ENCODE results near the gene POLDIP3. TPM values are rescaled to one million over a fixed set of nuclear protein-coding genes. Genes with fewer than 3 reads are reported as not detected.

POLDIP3 gene, protein sequence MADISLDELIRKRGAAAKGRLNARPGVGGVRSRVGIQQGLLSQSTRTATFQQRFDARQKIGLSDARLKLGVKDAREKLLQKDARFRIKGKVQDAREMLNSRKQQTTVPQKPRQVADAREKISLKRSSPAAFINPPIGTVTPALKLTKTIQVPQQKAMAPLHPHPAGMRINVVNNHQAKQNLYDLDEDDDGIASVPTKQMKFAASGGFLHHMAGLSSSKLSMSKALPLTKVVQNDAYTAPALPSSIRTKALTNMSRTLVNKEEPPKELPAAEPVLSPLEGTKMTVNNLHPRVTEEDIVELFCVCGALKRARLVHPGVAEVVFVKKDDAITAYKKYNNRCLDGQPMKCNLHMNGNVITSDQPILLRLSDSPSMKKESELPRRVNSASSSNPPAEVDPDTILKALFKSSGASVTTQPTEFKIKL
- polyA plus RNA-seq (2012; ENCODE audit: low read depth, missing spikeins): 40.1 TPM

- FAIRE-seq (no peak), DNase-seq (ENCODE audit: insufficient read length, low spot score) (peak; percentile 89)
- TF ChIP-seq POLR2AphosphoS5 (IDR thresholded peaks at IDR 0.05; ENCODE audit: low read depth, low read length): peak; percentile 69; the same call in 1 of the 2 replicates
- peak; percentile 15; the same call in 1 of the 2 replicates for TF ChIP-seq SPI1 (IDR thresholded peaks at IDR 0.05; ENCODE audit: low read depth, low read length)
- TF ChIP-seq PAX5 (IDR thresholded peaks at IDR 0.05; ENCODE audit: insufficient read depth, low read length, severe bottlenecking): no peak
- TF ChIP-seq POU2F2 (IDR thresholded peaks at IDR 0.05; ENCODE audit: low read depth, low read length): no peak; the same call in 1 of the 2 replicates
- TF ChIP-seq POLR2A (IDR thresholded peaks at IDR 0.05; ENCODE audit: low read depth, low read length): peak; percentile 60; the same call in 1 of the 2 replicates
- peak; percentile 53 for TF ChIP-seq TAF1 (IDR thresholded peaks at IDR 0.05; ENCODE audit: low read depth, low read length)
Measured at GRCh38 chr22:42614312-42615091, at the start of gene POLDIP3. POLDIP3 (minus strand) TSS chr22:42614883; CDS start chr22:42614857, 26 bp downstream.

- FAIRE-seq (peak; percentile 75), DNase-seq (ENCODE audit: insufficient read length, low spot score) (peak; percentile 70)
- TF ChIP-seq PAX5 (IDR thresholded peaks at IDR 0.05; ENCODE audit: insufficient read depth, low read length, severe bottlenecking) (no peak), POU2F2 (IDR thresholded peaks at IDR 0.05; ENCODE audit: low read depth, low read length) (peak; percentile 11; the same call in 1 of the 2 replicates), TAF1 (IDR thresholded peaks at IDR 0.05; ENCODE audit: low read depth, low read length) (no peak), SPI1 (IDR thresholded peaks at IDR 0.05; ENCODE audit: low read depth, low read length) (no peak), POLR2A (IDR thresholded peaks at IDR 0.05; ENCODE audit: low read depth, low read length) (peak; percentile 33; the same call in 1 of the 2 replicates), POLR2AphosphoS5 (IDR thresholded peaks at IDR 0.05; ENCODE audit: low read depth, low read length) (0 out of 2 replicates have a peak, but pooled peaks have one; percentile 35)
Measured at GRCh38 chr22:42661985-42662831, 47.5 kb upstream of the POLDIP3 start.

DNA sequence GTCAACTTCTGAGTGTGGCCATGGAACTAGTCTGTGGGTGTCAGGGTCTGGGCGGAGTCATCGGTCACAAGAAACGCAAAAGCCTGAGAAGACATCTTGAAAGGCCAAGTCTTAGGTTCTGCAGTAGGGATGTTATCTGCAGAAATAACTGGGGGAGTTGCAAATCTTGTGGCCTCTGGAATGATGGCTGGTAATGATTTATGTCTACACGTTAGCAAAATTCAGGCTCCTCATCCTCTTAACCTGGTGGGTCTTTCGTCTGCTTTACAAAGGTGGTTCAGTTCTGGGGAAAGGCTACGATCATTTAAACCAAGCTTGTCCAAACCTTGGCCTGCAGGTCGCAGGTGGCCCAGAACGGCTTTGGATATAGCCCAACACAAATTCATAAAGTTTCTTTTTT lies 41.9 kb upstream of the POLDIP3 start:
- TF ChIP-seq SPI1 (IDR thresholded peaks at IDR 0.05; ENCODE audit: low read depth, low read length) (no peak), POU2F2 (IDR thresholded peaks at IDR 0.05; ENCODE audit: low read depth, low read length) (no peak), TAF1 (IDR thresholded peaks at IDR 0.05; ENCODE audit: low read depth, low read length) (no peak), PAX5 (IDR thresholded peaks at IDR 0.05; ENCODE audit: insufficient read depth, low read length, severe bottlenecking) (no peak), POLR2AphosphoS5 (IDR thresholded peaks at IDR 0.05; ENCODE audit: low read depth, low read length) (no peak), POLR2A (IDR thresholded peaks at IDR 0.05; ENCODE audit: low read depth, low read length) (no peak)
- no peak for FAIRE-seq

DNA sequence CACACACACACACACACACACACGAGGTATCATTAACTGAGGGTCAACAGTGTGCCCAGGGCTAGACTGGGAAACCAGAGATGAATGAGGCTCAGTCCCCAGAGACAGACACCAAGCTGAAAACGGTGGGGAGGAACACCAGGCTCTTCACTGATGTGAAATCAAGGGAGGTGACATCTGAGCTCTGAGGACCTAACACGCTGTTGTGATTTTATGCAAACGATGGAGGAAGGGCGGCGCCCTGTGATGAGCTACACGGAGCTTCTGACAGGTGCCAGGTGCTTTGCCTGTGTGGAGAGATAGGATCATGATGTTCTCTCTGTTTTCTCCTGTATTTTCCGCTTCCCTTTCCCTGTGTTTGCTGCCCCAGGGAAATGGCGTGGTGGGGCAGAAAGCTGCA lies 41.0 kb upstream of the POLDIP3 start:
- FAIRE-seq (peak; percentile 96), DNase-seq (ENCODE audit: insufficient read length, low spot score) (no peak)
- TF ChIP-seq POU2F2 (IDR thresholded peaks at IDR 0.05; ENCODE audit: low read depth, low read length): peak; percentile 99
- TF ChIP-seq SPI1 (IDR thresholded peaks at IDR 0.05; ENCODE audit: low read depth, low read length): no peak

More for the DNA sequence above, 41.9 kb upstream of the POLDIP3 start:
- no peak for DNase-seq (ENCODE audit: insufficient read length, low spot score)

GRCh38 chr22:42654436-42655073 lies 39.9 kb upstream of the POLDIP3 start:
- TF ChIP-seq POLR2A (IDR thresholded peaks at IDR 0.05; ENCODE audit: low read depth, low read length) (no peak), SPI1 (IDR thresholded peaks at IDR 0.05; ENCODE audit: low read depth, low read length) (no peak), TAF1 (IDR thresholded peaks at IDR 0.05; ENCODE audit: low read depth, low read length) (no peak), PAX5 (IDR thresholded peaks at IDR 0.05; ENCODE audit: insufficient read depth, low read length, severe bottlenecking) (no peak), POU2F2 (IDR thresholded peaks at IDR 0.05; ENCODE audit: low read depth, low read length) (no peak), POLR2AphosphoS5 (IDR thresholded peaks at IDR 0.05; ENCODE audit: low read depth, low read length) (no peak)
- FAIRE-seq (no peak), DNase-seq (ENCODE audit: insufficient read length, low spot score) (no peak)

GRCh38 chr22:42653999-42654398 lies 39.3 kb upstream of the POLDIP3 start:
- no peak for DNase-seq (ENCODE audit: insufficient read length, low spot score)
- TF ChIP-seq POLR2A (IDR thresholded peaks at IDR 0.05; ENCODE audit: low read depth, low read length) (no peak), PAX5 (IDR thresholded peaks at IDR 0.05; ENCODE audit: insufficient read depth, low read length, severe bottlenecking) (no peak), POLR2AphosphoS5 (IDR thresholded peaks at IDR 0.05; ENCODE audit: low read depth, low read length) (no peak), TAF1 (IDR thresholded peaks at IDR 0.05; ENCODE audit: low read depth, low read length) (no peak), SPI1 (IDR thresholded peaks at IDR 0.05; ENCODE audit: low read depth, low read length) (no peak), POU2F2 (IDR thresholded peaks at IDR 0.05; ENCODE audit: low read depth, low read length) (no peak)
- no peak for FAIRE-seq

DNA sequence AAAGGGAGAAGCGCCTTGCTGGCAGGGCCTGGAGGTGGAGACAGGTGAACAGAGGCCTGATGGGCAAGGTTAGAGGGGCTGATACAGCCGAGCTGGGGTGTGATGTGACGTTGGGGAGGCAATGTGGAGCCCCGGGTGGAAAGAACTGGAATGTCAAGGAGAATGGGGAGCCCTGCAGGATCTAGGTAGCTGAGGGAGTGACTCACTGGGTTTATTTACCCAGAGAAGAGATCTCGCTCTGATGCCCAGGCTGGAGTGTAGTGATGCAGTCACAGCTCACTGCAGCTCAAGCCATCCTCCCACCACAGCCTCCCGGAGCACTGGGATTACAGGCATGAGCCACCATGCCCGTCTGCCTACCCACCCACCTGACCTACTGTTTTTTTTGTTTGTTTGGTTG lies 36.5 kb upstream of the POLDIP3 start:
- TF ChIP-seq PAX5 (IDR thresholded peaks at IDR 0.05; ENCODE audit: insufficient read depth, low read length, severe bottlenecking): no peak
- no peak for TF ChIP-seq POU2F2 (IDR thresholded peaks at IDR 0.05; ENCODE audit: low read depth, low read length)
- TF ChIP-seq POLR2A (IDR thresholded peaks at IDR 0.05; ENCODE audit: low read depth, low read length): no peak
- no peak for TF ChIP-seq SPI1 (IDR thresholded peaks at IDR 0.05; ENCODE audit: low read depth, low read length)
- TF ChIP-seq TAF1 (IDR thresholded peaks at IDR 0.05; ENCODE audit: low read depth, low read length): no peak
- no peak for TF ChIP-seq POLR2AphosphoS5 (IDR thresholded peaks at IDR 0.05; ENCODE audit: low read depth, low read length)
- DNase-seq (ENCODE audit: insufficient read length, low spot score) (no peak), FAIRE-seq (no peak)

Data from GM12891 (cell line).